H9 (cell line): ENCODE data around the gene TMEM17. TPM values are rescaled to one million over a fixed set of nuclear protein-coding genes. Genes with fewer than 3 reads are reported as not detected.

Experiments used
- DNase-seq: peaks from one replicate; pipeline ENCODE4 v3.0.0-alpha.2; 2017
- H2AFZ ChIP-seq: one replicate; pipeline ENCODE4 v1.6.1; 2013; ENCODE audit warnings: mild to moderate bottlenecking, low read length, control low read depth, moderate library complexity
- H2AK5ac ChIP-seq: 2 replicates; pipeline ENCODE4 v1.6.1; 2013; ENCODE audit warnings: low read length, control low read depth, mixed read lengths; ENCODE audit not compliant: insufficient read length
- H2BK120ac ChIP-seq: one replicate; pipeline ENCODE4 v1.6.1; 2013; ENCODE audit warnings: low read depth, mild to moderate bottlenecking, low read length, control low read depth, inconsistent platforms; ENCODE audit not compliant: poor library complexity, severe bottlenecking
- H2BK12ac ChIP-seq: 2 replicates; pipeline ENCODE4 v1.6.1; 2013; ENCODE audit warnings: low read length, control low read depth, mixed read lengths, low read depth; ENCODE audit not compliant: insufficient read length
- H2BK15ac ChIP-seq: 2 replicates; pipeline ENCODE4 v1.6.1; 2013; ENCODE audit warnings: low read depth, low read length, control low read depth
- H2BK20ac ChIP-seq: one replicate; pipeline ENCODE4 v1.6.1; 2013; ENCODE audit warnings: low read depth, mild to moderate bottlenecking, low read length, control low read depth, inconsistent platforms; ENCODE audit not compliant: poor library complexity, severe bottlenecking
- H2BK5ac ChIP-seq: 2 replicates; pipeline ENCODE4 v1.6.1; 2013; ENCODE audit warnings: low read length, control low read depth, mixed read lengths; ENCODE audit not compliant: insufficient read length
- H3K14ac ChIP-seq: 2 replicates; pipeline ENCODE4 v1.6.1; 2013; ENCODE audit warnings: low read length, control low read depth; ENCODE audit not compliant: insufficient read depth
- H3K18ac ChIP-seq: 2 replicates; pipeline ENCODE4 v1.6.1; 2013; ENCODE audit warnings: low read depth, mild to moderate bottlenecking, mixed read lengths, low read length, control low read depth; ENCODE audit not compliant: insufficient read length
- H3K23ac ChIP-seq: 2 replicates; pipeline ENCODE4 v1.6.1; 2013; ENCODE audit warnings: low read length, control low read depth, mixed read lengths, low read depth; ENCODE audit not compliant: insufficient read length
- H3K23me2 ChIP-seq: 2 replicates; pipeline ENCODE4 v1.6.1; 2013; ENCODE audit warnings: low read depth, mild to moderate bottlenecking, mixed read lengths, low read length, control low read depth; ENCODE audit not compliant: insufficient read length, poor library complexity, severe bottlenecking
- H3K27ac ChIP-seq: 2 replicates; pipeline ENCODE4 v1.5.1; 2013; ENCODE audit warnings: low read length, control low read depth, mixed read lengths, low read depth; ENCODE audit not compliant: insufficient read length
- H3K27me3 ChIP-seq: 2 replicates; pipeline ENCODE4 v1.6.1; 2013; ENCODE audit warnings: low read length, control low read depth, inconsistent platforms; ENCODE audit not compliant: insufficient read depth
- H3K4ac ChIP-seq: 2 replicates; pipeline ENCODE4 v1.6.1; 2013; ENCODE audit warnings: low read depth, mild to moderate bottlenecking, control low read depth, inconsistent platforms, low read length, moderate library complexity
- H3K4me1 ChIP-seq: 2 replicates; pipeline ENCODE4 v1.6.1; 2013; ENCODE audit warnings: low read length, control low read depth, inconsistent platforms; ENCODE audit not compliant: insufficient read depth
- H3K4me2 ChIP-seq: 2 replicates; pipeline ENCODE4 v1.6.1; 2013; ENCODE audit warnings: low read length, control low read depth, mixed read lengths; ENCODE audit not compliant: insufficient read length, insufficient read depth
- H3K56ac ChIP-seq: 2 replicates; pipeline ENCODE4 v1.6.1; 2013; ENCODE audit warnings: low read depth, mild to moderate bottlenecking, mixed read lengths, low read length, control low read depth; ENCODE audit not compliant: insufficient read length
- H3K79me1 ChIP-seq: 2 replicates; pipeline ENCODE4 v1.6.1; 2013; ENCODE audit warnings: low read depth, mild to moderate bottlenecking, moderate library complexity, low read length, control low read depth, inconsistent platforms; ENCODE audit not compliant: insufficient read depth, poor library complexity, severe bottlenecking
- H3K79me2 ChIP-seq: 2 replicates; pipeline ENCODE4 v1.6.1; 2013; ENCODE audit warnings: low read length, control low read depth, inconsistent platforms; ENCODE audit not compliant: insufficient read depth
- H3K9ac ChIP-seq: 2 replicates; pipeline ENCODE4 v1.6.1; 2013; ENCODE audit warnings: low read length, control low read depth, mixed read lengths; ENCODE audit not compliant: insufficient read length; ENCODE audit errors: extremely low read depth
- H3K9me3 ChIP-seq: one replicate; pipeline ENCODE4 v1.6.1; 2013; ENCODE audit warnings: low read depth, low read length, inconsistent platforms; ENCODE audit not compliant: control insufficient read depth
- H3T11ph ChIP-seq: one replicate; pipeline ENCODE4 v1.6.1; 2013; ENCODE audit warnings: mild to moderate bottlenecking, low read length, control low read depth, inconsistent platforms
- H4K20me1 ChIP-seq: one replicate; pipeline ENCODE4 v1.6.1; 2013; ENCODE audit not compliant: control insufficient read depth, insufficient read length, insufficient read depth
- H4K5ac ChIP-seq: 2 replicates; pipeline ENCODE4 v1.6.1; 2013; ENCODE audit warnings: low read depth, mild to moderate bottlenecking, mixed read lengths, low read length, control low read depth; ENCODE audit not compliant: insufficient read length
- H4K8ac ChIP-seq: replicated peaks from 2 replicates; pipeline ENCODE4 v1.6.1; 2013; ENCODE audit warnings: low read length, control low read depth, mixed read lengths, low read depth; ENCODE audit not compliant: insufficient read length
- H4K91ac ChIP-seq: 2 replicates; pipeline ENCODE4 v1.6.1; 2013; ENCODE audit warnings: low read depth, mild to moderate bottlenecking, moderate library complexity, mixed read lengths, low read length, control low read depth; ENCODE audit not compliant: insufficient read length
- H3K27ac Mint-ChIP-seq, 3 experiments: 2 replicates in 2 of 3; 3 replicates in 1 of 3; pipeline ENCODE4 v1.8.0; 2020 to 2021; ENCODE audit warnings: mixed read lengths in 3 of 3, mild to moderate bottlenecking in 1 of 3, moderate library complexity in 1 of 3
- H3K27me3 Mint-ChIP-seq: 2 replicates; pipeline ENCODE4 v1.8.0; 2021; ENCODE audit warnings: low read depth, mild to moderate bottlenecking, moderate library complexity, mixed read lengths
- H3K36me3 Mint-ChIP-seq, 3 experiments: 2 replicates in 2 of 3; 3 replicates in 1 of 3; pipeline ENCODE4 v1.8.0; 2020 to 2021; ENCODE audit warnings: low read depth in 3 of 3, mixed read lengths in 3 of 3; ENCODE audit not compliant: insufficient read depth in 1 of 3
- H3K4me1 Mint-ChIP-seq, 2 experiments: 2 replicates each; pipeline ENCODE4 v1.8.0; 2020; ENCODE audit warnings: mixed read lengths in 2 of 2
- H3K4me3 Mint-ChIP-seq, 2 experiments: 2 replicates in 1 of 2; 3 replicates in 1 of 2; pipeline ENCODE4 v1.8.0; 2020 to 2021; ENCODE audit warnings: mild to moderate bottlenecking in 2 of 2, mixed read lengths in 2 of 2, moderate library complexity in 1 of 2
- H3K9me3 Mint-ChIP-seq, 2 experiments: 2 replicates in 1 of 2; 3 replicates in 1 of 2; pipeline ENCODE4 v1.8.0; 2020; ENCODE audit warnings: mild to moderate bottlenecking in 2 of 2, mixed read lengths in 2 of 2, moderate library complexity in 1 of 2
- CTCF ChIP-seq: fragments of 200-600 bp; sonication (generic); conservative IDR thresholded peaks from 3 replicates; pipeline ENCODE4 v1.8.0; 2021; ENCODE audit warnings: antibody characterized with exemption, mild to moderate bottlenecking
- WGBS: extraction: QIAGEN DNeasy Blood & Tissue Kit; methylation state at CpG from one replicate; pipeline ENCODE4 v1.1.7; 2013; ENCODE audit warnings: missing lambda C conversion rate, low lambda C conversion rate, mixed read lengths; ENCODE audit not compliant: insufficient read length; ENCODE audit errors: extremely low coverage; 5-methylcytosine and 5-hydroxymethylcytosine counted together
- long read RNA-seq: library from polyadenylated mRNA; unstranded; transcript quantifications from one replicate; pipeline ENCODE4 v2.0.0, GENCODE V29; 2020
- total RNA-seq: library from RNA; stranded (reverse); gene quantifications from 2 replicates; pipeline ENCODE4 v1.2.1, GENCODE V29; 2021

Gene TMEM17, protein sequence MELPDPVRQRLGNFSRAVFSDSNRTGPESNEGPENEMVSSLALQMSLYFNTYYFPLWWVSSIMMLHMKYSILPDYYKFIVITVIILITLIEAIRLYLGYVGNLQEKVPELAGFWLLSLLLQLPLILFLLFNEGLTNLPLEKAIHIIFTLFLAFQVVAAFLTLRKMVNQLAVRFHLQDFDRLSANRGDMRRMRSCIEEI
- 1.3 and 1.5 TPM in 2 replicates for total RNA-seq
- long read RNA-seq, transcript TMEM17-201 (4 exons, 1,797 nt), result major isoform, 11 of 12 reads
- long read RNA-seq, partial matches to known transcripts, result 0 of 12 reads
- long read RNA-seq, other reads (novel, unspliced or antisense), result 1 of 12 reads

DNA sequence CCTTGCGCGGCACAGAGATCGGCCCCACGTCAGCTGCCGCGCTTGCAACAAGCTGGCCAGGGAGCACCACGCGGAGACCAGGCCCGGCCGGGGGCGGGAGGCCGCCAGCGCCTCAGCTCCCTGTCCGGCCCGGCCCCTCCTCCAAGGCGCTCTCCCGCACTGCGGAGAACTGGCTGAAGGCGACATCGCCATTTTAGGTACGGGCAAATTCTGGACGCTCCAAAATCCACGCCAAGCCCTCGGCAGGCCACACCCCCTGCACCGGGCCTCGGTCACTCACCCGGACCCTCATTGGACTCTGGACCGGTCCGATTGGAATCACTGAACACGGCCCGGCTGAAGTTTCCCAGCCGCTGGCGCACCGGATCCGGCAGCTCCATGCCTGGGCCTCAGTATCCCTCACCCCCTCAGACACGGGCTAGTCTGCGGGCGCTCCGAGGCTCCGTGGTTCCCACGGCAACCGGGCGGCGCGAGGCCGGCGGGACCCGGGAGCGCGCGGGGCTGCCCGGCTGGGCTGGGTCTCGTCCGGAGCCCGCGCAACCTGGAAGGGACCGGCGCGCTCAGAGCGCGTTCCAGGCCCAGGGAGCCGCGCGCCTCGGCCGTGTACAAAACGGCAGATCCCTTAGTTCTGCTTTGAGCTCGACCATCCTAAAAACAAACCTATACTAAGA, at the start of gene TMEM17:
TMEM17 (minus strand) TSS at position 446 of the 671 bp plus-strand sequence; CDS start at position 380, 66 bp downstream.
- no peak within 1 kb of the TSS for H2BK20ac ChIP-seq
- Mint-ChIP-seq H3K27ac (peak within 1 kb of the TSS; percentile 87 to 95 (median 88)), H3K4me1 (peaks cover 9 to 14% of the 10 kb centered on the region in 2 experiments), H3K27me3 (no peaks in the 10 kb centered on the region), H3K9me3 (no peaks in the 10 kb centered on the region; a peak in 1 of 5 replicates), H3K36me3 (peaks cover 0 to 3% (median 0%) of the 10 kb centered on the region in 3 experiments; a peak in 1 of 7 replicates), H3K4me3 (peak within 1 kb of the TSS; percentile 75 to 83)
- no peaks in the 10 kb centered on the region for H3K79me1 ChIP-seq
- H3K4me1 ChIP-seq, result 0 out of 2 replicates have a peak, but pooled peaks cover 2% of the 10 kb centered on the region
- no peak within 1 kb of the TSS for H2BK5ac ChIP-seq
- peak; percentile 89 for DNase-seq
- H4K20me1 ChIP-seq, result no peaks in the 10 kb centered on the region
- H3T11ph ChIP-seq, result no peak within 1 kb of the TSS
- H3K23ac ChIP-seq, result no peak within 1 kb of the TSS
- peak within 1 kb of the TSS; percentile 98 for H2AFZ ChIP-seq
- TF ChIP-seq CTCF, result no peak
- peak within 1 kb of the TSS; percentile 78 for H3K9ac ChIP-seq
- H2AK5ac ChIP-seq, result no peak within 1 kb of the TSS
- no peak within 1 kb of the TSS for H2BK120ac ChIP-seq
- no peaks in the 10 kb centered on the region for H3K9me3 ChIP-seq
- WGBS, result no CpG with 5 or more reads among the region's 68 CpGs
- no peaks in the 10 kb centered on the region for H3K27me3 ChIP-seq
- H3K79me2 ChIP-seq, result no peaks in the 10 kb centered on the region
- no peak within 1 kb of the TSS for H3K4ac ChIP-seq
- H3K56ac ChIP-seq, result no peak within 1 kb of the TSS
- H3K14ac ChIP-seq, result peak within 1 kb of the TSS; percentile 86; the same call in 1 of the 2 replicates
- no peak within 1 kb of the TSS for H4K5ac ChIP-seq
- H4K8ac ChIP-seq, result no peak within 1 kb of the TSS
- H3K18ac ChIP-seq, result peak within 1 kb of the TSS; percentile 85
- no peak within 1 kb of the TSS for H2BK12ac ChIP-seq
- no peak within 1 kb of the TSS for H2BK15ac ChIP-seq
- H3K23me2 ChIP-seq, result no peaks in the 10 kb centered on the region
- peak within 1 kb of the TSS; percentile 7 for H3K27ac ChIP-seq
- H4K91ac ChIP-seq, result no peak within 1 kb of the TSS
- H3K4me2 ChIP-seq, result peak within 1 kb of the TSS; percentile 82
